Activated naive CD4-positive, alpha-beta T cell treated with anti-CD3 and anti-CD28 coated beads for 36 hours (primary cell): ENCODE results near the gene FTSJ1. TPM values are rescaled to one million over a fixed set of nuclear protein-coding genes. Genes with fewer than 3 reads are reported as not detected.

Source experiments
- total RNA-seq, 2 experiments: library from RNA; stranded (reverse); gene quantifications; one replicate each; pipeline ENCODE4 v1.2.3, GENCODE V29; 2021

The FTSJ1 gene
- total RNA-seq, 2 experiments from 2014 or later, result 66.2 to 66.8 TPM

Other genes starting within 250 kb of the FTSJ1 start
- not detected for gene SSX1, start 220.8 kb upstream of the FTSJ1 start, total RNA-seq
- gene SSX3, start 119.5 kb upstream of the FTSJ1 start, total RNA-seq, result not detected
- not detected for gene SSX4, start 92.7 kb upstream of the FTSJ1 start, total RNA-seq
- gene SSX4B, start 64.2 kb upstream of the FTSJ1 start, total RNA-seq, result not detected
- 10 to 100 TPM; 45.0 to 45.8 TPM for gene SLC38A5, start 5.9 kb upstream of the FTSJ1 start, total RNA-seq
- 1 to 10 TPM; 5.2 to 5.6 TPM for gene PORCN, start 32.8 kb downstream of the FTSJ1 start, total RNA-seq
- gene EBP, start 45.6 kb downstream of the FTSJ1 start, total RNA-seq, result 100 to 1,000 TPM; 118 to 123 TPM
- gene TBC1D25, start 63.5 kb downstream of the FTSJ1 start, total RNA-seq, result 10 to 100 TPM; 10.6 to 11.1 TPM
- 100 to 1,000 TPM; 139 to 143 TPM for gene RBM3, start 98.3 kb downstream of the FTSJ1 start, total RNA-seq
- 10 to 100 TPM; 37.0 to 40.1 TPM for gene WDR13, start 121.3 kb downstream of the FTSJ1 start, total RNA-seq
- 10 to 100 TPM; 76.1 to 77.8 TPM for gene WAS, start 207.6 kb downstream of the FTSJ1 start, total RNA-seq
- gene SUV39H1, start 220.5 kb downstream of the FTSJ1 start, total RNA-seq, result 10 to 100 TPM; 31.5 to 31.9 TPM